Midbrain (tissue), 1 donor: ENCODE measurements around the gene ZNF664.

Source experiments
- DNase-seq: peaks from one replicate; lab custom pipeline; 2025; lab: John Stamatoyannopoulos, UW

The ZNF664 gene

GRCh38 chr12:123958876-123959275 is 14.1 kb upstream of the ZNF664 start:
- DNase-seq = no peak

GRCh38 chr12:123960029-123960735 is 12.8 kb upstream of the ZNF664 start:
- DNase-seq = no peak

GRCh38 chr12:123960856-123961255 is 12.2 kb upstream of the ZNF664 start:
- DNase-seq = no peak

- DNase-seq = no peak
These were observed 11.2 kb upstream of the ZNF664 start for GRCh38 chr12:123961585-123962345.

GRCh38 chr12:123962513-123962912 is 10.5 kb upstream of the ZNF664 start:
- DNase-seq = no peak

- DNase-seq = no peak
These were observed 9.2 kb upstream of the ZNF664 start for GRCh38 chr12:123963821-123964220.

- DNase-seq = no peak
These were observed 7.6 kb upstream of the ZNF664 start for GRCh38 chr12:123965382-123965781.

GRCh38 chr12:123966596-123966995 is 6.4 kb upstream of the ZNF664 start:
- DNase-seq = no peak

- DNase-seq = no peak
These were observed 5.9 kb upstream of the ZNF664 start for GRCh38 chr12:123967121-123967586.

GRCh38 chr12:123971449-123971769 is 1.6 kb upstream of the ZNF664 start:
- no peak for DNase-seq

- peak; percentile 43 for DNase-seq
These were observed 1.1 kb upstream of the ZNF664 start for GRCh38 chr12:123971770-123972456.

GRCh38 chr12:123973552-123974341 is 732 bp downstream of the ZNF664 start:
- DNase-seq = peak; percentile 15

- no peak for DNase-seq
These were observed 3.3 kb downstream of the ZNF664 start for GRCh38 chr12:123976227-123976826.

GRCh38 chr12:123979566-123979965 is 6.6 kb downstream of the ZNF664 start:
- no peak for DNase-seq

- no peak for DNase-seq
These were observed 9.3 kb downstream of the ZNF664 start for GRCh38 chr12:123982269-123982668.

- DNase-seq = peak; percentile 78
These were observed 10.9 kb downstream of the ZNF664 start for GRCh38 chr12:123983822-123984485.

GRCh38 chr12:123984903-123985302 is 11.9 kb downstream of the ZNF664 start:
- DNase-seq = no peak

- no peak for DNase-seq
These were observed 13.5 kb downstream of the ZNF664 start for GRCh38 chr12:123986374-123986965.

GRCh38 chr12:123987022-123987421 is 14.0 kb downstream of the ZNF664 start:
- no peak for DNase-seq

GRCh38 chr12:123989168-123989567 is 16.2 kb downstream of the ZNF664 start:
- no peak for DNase-seq

GRCh38 chr12:123989753-123990152 is 16.7 kb downstream of the ZNF664 start:
- no peak for DNase-seq
